Fibroblast of lung (primary cell): ENCODE measurements around the gene ZRSR2.

Experiments used
- CTCF ChIP-seq, 2 donors: IDR thresholded peaks in 1 of 2; conservative IDR thresholded peaks in 1 of 2; 1 replicate in 1 of 2; 2 replicates in 1 of 2; pipeline ENCODE4 v1.5.1; 2011 to 2012; ENCODE audit warnings: low read length in 2 of 2, control low read depth in 1 of 2, inconsistent platforms in 1 of 2, low read depth in 1 of 2, mild to moderate bottlenecking in 1 of 2
- EZH2 ChIP-seq: IDR thresholded peaks from 2 replicates; pipeline ENCODE4 v1.5.1; 2012; ENCODE audit warnings: low read length, control low read depth, mild to moderate bottlenecking; ENCODE audit errors: missing control alignments

GRCh38 chrX:15841853-15842516 lies 51.7 kb downstream of the ZRSR2 start:
- TF ChIP-seq CTCF (conservative IDR thresholded peaks at IDR 0.05 in 1 of 2, IDR thresholded peaks at IDR 0.05 in 1 of 2; ENCODE audit: low read depth in 1 of 2, low read length in 2 of 2): no peak
- no peak for TF ChIP-seq EZH2
